PC-3 (cell line): ENCODE results near the gene SSC5D. TPM values are rescaled to one million over a fixed set of nuclear protein-coding genes. Genes with fewer than 3 reads are reported as not detected.

Experiments used
- ATAC-seq: fragments of 200-7000 bp; cut with Tn5 transposase; 2 replicates; pipeline ENCODE4 v1.9.1; 2020; ENCODE audit warnings: mild to moderate bottlenecking, moderate library complexity
- BruUV-seq: library from RNA; stranded (reverse); fragments of 400-500 nt; replicated peaks from 2 replicates; lab custom pipeline; 2021; lab: Mats Ljungman, UMichigan
- CTCF ChIA-PET: fragments of 300-600 bp; sonication (Branson Sonifier 250); formaldehyde crosslinking; loops from one replicate; lab custom pipeline; 2022; ENCODE audit warnings: antibody characterized with exemption; lab: Charles Lee
- POLR2A ChIA-PET: fragments of 300-600 bp; sonication (Branson Sonifier 250); formaldehyde crosslinking; loops from one replicate; lab custom pipeline; 2022; ENCODE audit warnings: antibody characterized with exemption; ENCODE audit not compliant: unreplicated experiment; lab: Charles Lee
- DNase-seq: peaks from one replicate; pipeline ENCODE4 v3.0.0-alpha.2; 2015
- H2AFZ ChIP-seq: fragments of 300-600 bp; sonication (generic); 2 replicates; pipeline ENCODE4 v1.6.0; 2016; ENCODE audit warnings: antibody characterized with exemption, low read length
- H3F3A ChIP-seq: fragments of 300-600 bp; sonication (generic); one replicate; pipeline ENCODE4 v1.6.0; 2017; ENCODE audit warnings: antibody characterized with exemption, low read length, control low read depth, mild to moderate bottlenecking; ENCODE audit not compliant: unreplicated experiment
- H3K27ac ChIP-seq: fragments of 300-600 bp; sonication (generic); 2 replicates; pipeline ENCODE4 v1.5.1; 2016; ENCODE audit warnings: mild to moderate bottlenecking, low read length
- H3K27me3 ChIP-seq: fragments of 300-600 bp; sonication (generic); 2 replicates; pipeline ENCODE4 v1.6.1; 2016; ENCODE audit warnings: low read length, mixed read lengths
- H3K36me3 ChIP-seq: fragments of 300-600 bp; sonication (generic); 2 replicates; pipeline ENCODE4 v1.6.1; 2016; ENCODE audit warnings: low read depth, mixed run types, low read length, mixed read lengths
- H3K4me1 ChIP-seq: fragments of 300-600 bp; sonication (generic); 2 replicates; pipeline ENCODE4 v1.5.1; 2016; ENCODE audit warnings: low read length; ENCODE audit not compliant: insufficient read depth
- H3K4me2 ChIP-seq: fragments of 300-600 bp; sonication (generic); 2 replicates; pipeline ENCODE4 v1.6.0; 2016; ENCODE audit warnings: low read length
- H3K4me3 ChIP-seq: fragments of 300-600 bp; sonication (generic); 2 replicates; pipeline ENCODE4 v1.5.1; 2016; ENCODE audit warnings: mild to moderate bottlenecking, low read length, mixed read lengths
- H3K79me2 ChIP-seq: fragments of 300-600 bp; sonication (generic); 2 replicates; pipeline ENCODE4 v1.6.1; 2017; ENCODE audit warnings: low read length, mixed read lengths
- H3K9ac ChIP-seq: fragments of 300-600 bp; sonication (generic); 2 replicates; pipeline ENCODE4 v1.6.0; 2016; ENCODE audit warnings: mild to moderate bottlenecking, low read length
- H3K9me2 ChIP-seq: fragments of 300-600 bp; sonication (generic); replicated peaks from 2 replicates; pipeline ENCODE4 v1.6.1; 2016; ENCODE audit warnings: mixed run types, low read length, mixed read lengths
- H3K9me3 ChIP-seq: fragments of 300-600 bp; sonication (generic); 2 replicates; pipeline ENCODE4 v1.6.1; 2016; ENCODE audit warnings: low read length, mixed read lengths
- H4K20me1 ChIP-seq: fragments of 300-600 bp; sonication (generic); 2 replicates; pipeline ENCODE4 v1.6.1; 2016; ENCODE audit warnings: low read length, mixed read lengths
- EZH2 ChIP-seq: fragments of 300-600 bp; sonication (generic); IDR thresholded peaks from one replicate; pipeline ENCODE4 v1.6.1; 2017; ENCODE audit warnings: antibody characterized with exemption, mild to moderate bottlenecking, low read length; ENCODE audit not compliant: unreplicated experiment
- EZH2phosphoT487 ChIP-seq: fragments of 300-600 bp; sonication (generic); IDR thresholded peaks from 2 replicates; pipeline ENCODE4 v1.6.1; 2018; ENCODE audit warnings: mild to moderate bottlenecking, antibody characterized with exemption, low read length, borderline replicate concordance
- intact Hi-C: fragments of 100-400 bp; cut with micrococcal nuclease; formaldehyde crosslinking; loops from 2 replicates; pipeline ENCODE4 v1.9.0; 2023
- total RNA-seq: library from RNA; depleted of rRNA; stranded (reverse); fragments of >200 nt; gene quantifications from 2 replicates; pipeline ENCODE4 v1.2.3, GENCODE V29; 2014
- TF ChIP-seq, protein P1 (sequence below): fragments of 300-600 bp; sonication (generic); conservative IDR thresholded peaks from 2 replicates; pipeline ENCODE4 v1.5.1; 2017; ENCODE audit warnings: antibody characterized with exemption, low read depth, mild to moderate bottlenecking, low read length

SSC5D gene
- total RNA-seq, 1 experiment from 2014 or later, result not detected

- no peaks in the 10 kb centered on the region for H3K9me2 ChIP-seq
- DNase-seq (peak; percentile 57), ATAC-seq (peak; percentile 28)
- H3F3A ChIP-seq, result peaks cover 3% of the 10 kb centered on the region
- no peaks in the 10 kb centered on the region for H3K27me3 ChIP-seq
- H3K36me3 ChIP-seq, result no peaks in the 10 kb centered on the region
- no TSS peak for BruUV-seq
- H3K9me3 ChIP-seq, result no peaks in the 10 kb centered on the region
- H3K4me3 ChIP-seq, result peak within 1 kb of the TSS; percentile 72
- peak within 1 kb of the TSS; percentile 84 for H3K4me2 ChIP-seq
- TF ChIP-seq, protein P1, sequence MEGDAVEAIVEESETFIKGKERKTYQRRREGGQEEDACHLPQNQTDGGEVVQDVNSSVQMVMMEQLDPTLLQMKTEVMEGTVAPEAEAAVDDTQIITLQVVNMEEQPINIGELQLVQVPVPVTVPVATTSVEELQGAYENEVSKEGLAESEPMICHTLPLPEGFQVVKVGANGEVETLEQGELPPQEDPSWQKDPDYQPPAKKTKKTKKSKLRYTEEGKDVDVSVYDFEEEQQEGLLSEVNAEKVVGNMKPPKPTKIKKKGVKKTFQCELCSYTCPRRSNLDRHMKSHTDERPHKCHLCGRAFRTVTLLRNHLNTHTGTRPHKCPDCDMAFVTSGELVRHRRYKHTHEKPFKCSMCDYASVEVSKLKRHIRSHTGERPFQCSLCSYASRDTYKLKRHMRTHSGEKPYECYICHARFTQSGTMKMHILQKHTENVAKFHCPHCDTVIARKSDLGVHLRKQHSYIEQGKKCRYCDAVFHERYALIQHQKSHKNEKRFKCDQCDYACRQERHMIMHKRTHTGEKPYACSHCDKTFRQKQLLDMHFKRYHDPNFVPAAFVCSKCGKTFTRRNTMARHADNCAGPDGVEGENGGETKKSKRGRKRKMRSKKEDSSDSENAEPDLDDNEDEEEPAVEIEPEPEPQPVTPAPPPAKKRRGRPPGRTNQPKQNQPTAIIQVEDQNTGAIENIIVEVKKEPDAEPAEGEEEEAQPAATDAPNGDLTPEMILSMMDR, result no peak
- no peak for TF ChIP-seq EZH2phosphoT487
- no peak for TF ChIP-seq EZH2
- H3K27ac ChIP-seq, result 0 out of 2 replicates have a peak within 1 kb of the TSS, but pooled peaks have one; percentile 7
- peak within 1 kb of the TSS; percentile 68 for H3K9ac ChIP-seq
- no peaks in the 10 kb centered on the region for H4K20me1 ChIP-seq
- peaks cover 33% of the 10 kb centered on the region for H3K4me1 ChIP-seq
- intact Hi-C loops, result no loop called here
- H2AFZ ChIP-seq, result peak within 1 kb of the TSS; percentile 55
- ChIA-PET POLR2A (interaction anchor here (0.5 to 0.7 kb wide), 2 partner anchors 77 to 1054 kb away, joined by 4 to 7 read pairs; partner anchors contain the start of gene UBE2S), CTCF (interaction anchor here (0.7 to 1.6 kb wide), 3 partner anchors 17 to 169 kb away, joined by 3 to 4 read pairs (median 3); no protein-coding TSS in a partner anchor)
- 0 out of 2 replicates have a peak, but pooled peaks cover 1% of the 10 kb centered on the region for H3K79me2 ChIP-seq
These were observed 3.4 kb upstream of the SSC5D start, which contains the start of gene NAT14 for GRCh38 chr19:55484593-55485438. Gene NAT14 (plus strand): TSS chr19:55485188. CDS start chr19:55485709, 521 bp downstream.

DNA sequence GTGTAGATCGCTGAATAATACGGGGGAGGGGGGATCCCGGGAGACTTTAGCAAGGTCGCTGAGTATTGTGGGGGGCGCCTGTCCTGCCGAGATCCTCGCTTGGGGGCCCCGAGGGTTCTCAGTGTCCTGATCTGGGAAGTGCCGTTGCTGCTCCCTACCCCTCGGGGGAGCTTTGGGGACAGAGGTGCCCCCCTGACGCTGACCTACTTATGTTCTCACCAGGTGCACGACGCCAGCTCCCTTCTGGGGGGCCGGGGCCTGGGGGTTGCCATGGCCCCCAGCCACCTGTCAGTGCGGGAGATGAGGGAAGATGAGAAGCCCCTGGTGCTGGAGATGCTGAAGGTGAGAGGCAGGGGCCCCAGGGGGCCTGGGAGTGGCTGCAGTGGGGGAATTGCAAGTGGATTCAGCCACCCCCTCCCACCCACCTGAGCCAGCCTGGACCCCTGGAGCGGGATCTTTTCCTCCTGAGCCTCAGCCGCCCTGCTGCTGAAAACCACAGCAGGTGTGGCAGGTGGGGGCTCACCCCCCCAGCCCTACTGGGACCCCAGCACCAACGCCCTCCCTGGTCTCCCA is 2.7 kb upstream of the SSC5D start:
- Histone ChIP-seq H3K36me3 (no peaks in the 10 kb centered on the region), H3K9me2 (no peaks in the 10 kb centered on the region), H3F3A (peaks cover 3% of the 10 kb centered on the region), H3K79me2 (no peaks in the 10 kb centered on the region), H3K9me3 (no peaks in the 10 kb centered on the region), H2AFZ (peak overlapping the region; percentile 55), H4K20me1 (no peaks in the 10 kb centered on the region), H3K9ac (peak overlapping the region; percentile 68), H3K4me3 (peak overlapping the region; percentile 72), H3K4me2 (peak overlapping the region; percentile 84), H3K4me1 (peaks cover 33% of the 10 kb centered on the region), H3K27me3 (no peaks in the 10 kb centered on the region), H3K27ac (0 out of 2 replicates have a peak overlapping the region, but pooled peaks have one; percentile 7)
- TF ChIP-seq, protein P1, result no peak
- intact Hi-C loops, result no loop called here
- no peak for ATAC-seq
- ChIA-PET POLR2A (interaction anchor here (0.5 kb wide), 1 partner anchor 1055 kb away, joined by 4 read pairs; no protein-coding TSS in a partner anchor), CTCF (interaction anchor here (1.3 to 1.6 kb wide), 2 partner anchors 18 kb away, joined by 3 to 4 read pairs; no protein-coding TSS in a partner anchor)
- BruUV-seq, result TSS peak; percentile 61
- DNase-seq, result no peak
